LoVo (cell line): ENCODE results near the gene APLP1.
"Not testable (repeated sequence)": the region's sequence is repeated elsewhere in the genome, so short reads cannot be mapped to it uniquely, and the experiment has no call there.

Experiments
- DNase-seq: peaks from one replicate; pipeline ENCODE4 v3.0.0-alpha.2; 2016; ENCODE audit warnings: low spot score

The APLP1 gene

GRCh38 chr19:35868172-35868822, at the start of gene APLP1:
APLP1 (plus strand) TSS chr19:35868574; CDS start chr19:35868637, 63 bp downstream.
- DNase-seq: peak; percentile 74

- no peak for DNase-seq
Measured at GRCh38 chr19:35822579-35822978, 45.8 kb upstream of the APLP1 start.

DNA sequence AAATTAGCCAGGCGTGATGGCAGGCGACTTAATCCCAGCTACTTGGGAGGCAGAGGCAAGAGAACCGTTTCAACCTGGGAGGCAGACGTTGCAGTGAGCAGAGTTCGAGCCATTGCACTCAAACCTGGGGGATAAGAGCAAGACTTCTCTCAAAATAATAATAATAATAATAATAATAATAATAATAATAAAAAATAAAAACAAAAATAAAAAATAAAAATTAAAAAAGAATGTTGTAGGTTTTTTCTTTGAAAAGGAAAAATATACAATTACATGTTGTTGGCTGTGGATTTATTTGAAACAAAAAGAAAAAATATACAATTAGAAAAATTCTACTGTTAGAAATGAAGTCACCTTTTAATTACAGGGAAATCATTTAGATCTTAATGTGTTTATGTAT, 44.2 kb upstream of the APLP1 start:
- DNase-seq: no peak

GRCh38 chr19:35828692-35829301, 39.6 kb upstream of the APLP1 start:
- DNase-seq: peak; percentile 57

DNA sequence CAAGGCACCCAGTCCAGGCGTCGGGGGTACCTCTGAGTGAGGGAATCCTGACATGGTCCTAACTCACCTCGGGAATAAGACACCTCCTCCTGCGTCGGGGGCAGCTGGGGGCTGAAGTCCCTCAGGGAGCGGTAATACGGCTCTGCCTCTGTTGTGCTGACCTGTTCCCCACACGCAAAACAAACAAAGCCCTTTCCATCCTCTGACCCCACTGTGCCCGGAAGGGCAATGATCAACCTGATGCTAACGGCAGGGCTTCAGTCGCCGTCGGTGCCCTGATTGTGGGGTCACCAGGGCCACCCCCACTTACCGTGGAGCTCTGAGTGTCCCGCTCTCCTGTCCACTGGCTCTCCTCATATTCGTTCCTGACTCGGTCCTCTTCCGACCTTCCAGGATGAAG, 37.4 kb upstream of the APLP1 start:
- no peak for DNase-seq

GRCh38 chr19:35832054-35832453, 36.3 kb upstream of the APLP1 start:
- DNase-seq: no peak

GRCh38 chr19:35833972-35834371, 34.4 kb upstream of the APLP1 start:
- DNase-seq: no peak

DNA sequence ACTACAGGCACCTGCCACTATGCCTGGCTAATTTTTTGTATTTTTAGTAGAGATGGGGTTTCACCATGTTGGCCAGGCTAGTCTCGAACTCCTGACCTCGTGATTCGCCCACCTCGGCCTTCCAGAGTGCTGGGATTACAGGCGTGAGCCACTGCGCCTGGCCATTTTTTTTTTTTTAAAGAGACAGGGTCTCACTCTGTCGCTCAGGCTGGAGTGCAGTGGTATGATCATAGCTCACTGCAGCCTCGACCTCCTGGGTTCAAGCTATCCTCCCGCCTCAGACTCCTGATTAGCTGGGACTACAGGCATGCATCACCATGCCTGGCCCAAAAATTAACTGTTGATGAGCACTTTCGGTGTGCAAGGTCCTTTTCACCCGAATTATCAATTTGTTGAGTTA, 32.3 kb upstream of the APLP1 start:
- DNase-seq: not testable (repeated sequence)

- no peak for DNase-seq
Measured at GRCh38 chr19:35841961-35842595, 26.3 kb upstream of the APLP1 start.

DNA sequence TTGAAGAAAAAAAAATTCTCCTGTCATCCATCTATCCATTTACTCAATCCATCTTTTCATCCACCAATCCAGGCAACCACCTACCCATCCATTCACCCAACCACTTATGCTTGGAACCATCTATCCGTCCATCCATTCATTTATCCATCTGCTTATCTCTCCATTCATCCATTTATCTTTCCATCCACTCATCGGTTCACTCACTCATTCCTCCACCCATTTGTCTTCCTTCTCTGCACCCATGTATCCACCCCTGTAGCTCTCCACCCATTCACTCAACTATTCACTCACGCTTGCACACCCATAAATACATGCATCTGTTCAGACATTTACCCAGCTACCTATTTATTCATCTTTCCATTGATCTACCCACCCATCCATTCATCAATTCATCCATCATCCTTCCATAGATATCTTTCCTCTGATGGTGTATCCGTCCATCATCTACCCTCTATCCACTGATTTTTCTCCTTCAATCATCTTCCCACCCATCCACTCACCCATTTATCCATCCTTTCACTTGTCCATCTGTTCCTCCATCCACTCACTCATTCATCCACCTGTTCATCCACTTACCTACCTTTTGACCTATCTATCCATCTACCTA, 25.6 kb upstream of the APLP1 start:
- DNase-seq: no peak

DNA sequence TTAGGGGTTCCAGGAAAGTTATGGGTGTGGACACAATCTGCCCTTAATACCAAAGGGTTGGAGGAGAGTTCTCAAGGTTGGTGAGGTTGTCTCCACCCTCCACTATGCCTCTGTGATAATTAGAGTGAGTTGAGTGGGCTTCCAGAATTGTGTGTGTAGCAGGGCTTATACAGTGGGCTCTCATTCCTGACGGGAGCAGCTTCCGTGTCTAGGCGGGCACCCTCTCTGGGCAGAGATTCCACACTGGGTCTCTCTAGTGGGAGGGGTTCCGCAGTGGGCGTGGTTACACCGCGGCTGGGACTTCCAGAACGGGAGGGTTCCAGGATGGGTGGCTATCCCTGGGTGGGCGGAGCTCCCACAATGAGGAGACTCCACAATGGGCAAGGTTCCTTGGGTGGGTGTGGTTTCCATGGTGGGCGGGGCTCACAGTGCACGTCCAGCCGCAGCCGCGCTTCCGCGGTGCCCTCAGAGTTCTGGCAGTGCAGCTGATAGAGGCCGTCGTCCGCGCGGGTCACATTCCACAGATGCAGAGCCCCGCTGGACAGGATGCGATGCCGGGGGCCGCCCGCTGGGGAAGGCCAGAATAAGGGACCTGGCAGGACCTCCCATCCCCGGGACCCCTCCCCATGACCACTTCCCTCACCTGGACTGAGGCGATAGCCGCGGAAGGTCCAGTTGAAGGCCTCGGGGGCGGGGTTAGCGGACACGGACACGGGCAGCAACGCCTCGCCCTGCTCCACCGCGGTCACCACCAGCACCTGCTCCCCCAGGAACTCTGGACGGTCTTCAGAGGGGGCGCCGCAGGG, 24.5 kb upstream of the APLP1 start:
- no peak for DNase-seq

GRCh38 chr19:35844482-35845214, 23.7 kb upstream of the APLP1 start:
- DNase-seq: no peak

GRCh38 chr19:35845215-35846037, 22.9 kb upstream of the APLP1 start:
- DNase-seq: peak; percentile 68

DNA sequence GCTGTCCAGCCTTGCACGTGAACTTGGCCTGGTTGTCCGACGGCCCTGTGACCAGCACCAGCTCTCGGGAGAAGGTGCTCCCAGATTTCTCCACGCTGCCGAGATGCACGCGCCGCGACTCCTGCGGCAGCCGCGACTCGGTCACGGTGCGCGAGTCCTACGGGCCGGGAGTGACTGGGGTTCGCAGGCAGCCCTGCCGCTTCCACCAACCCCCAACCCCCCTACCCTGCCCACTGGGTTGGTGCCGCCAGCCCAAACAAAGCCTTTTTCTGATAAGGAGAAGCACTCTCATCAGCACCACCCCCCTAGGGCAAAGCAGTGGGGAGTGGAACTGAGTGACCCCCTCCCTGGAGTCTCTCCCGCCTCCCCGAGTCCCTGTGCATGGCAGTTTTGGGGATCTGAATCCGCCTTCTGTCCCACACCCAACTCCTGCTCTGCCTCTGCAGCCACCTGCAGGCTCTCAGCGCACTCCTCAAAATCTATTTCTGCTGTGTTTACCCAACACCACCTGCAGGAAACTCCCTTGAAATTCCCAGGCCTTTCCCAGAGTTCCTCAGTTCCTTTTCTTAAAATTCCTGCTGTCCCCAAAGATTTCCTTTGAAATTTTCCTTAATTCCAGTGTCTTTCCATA, 22.2 kb upstream of the APLP1 start:
- DNase-seq: no peak

- no peak for DNase-seq
Measured at GRCh38 chr19:35847911-35848310, 20.5 kb upstream of the APLP1 start.

DNA sequence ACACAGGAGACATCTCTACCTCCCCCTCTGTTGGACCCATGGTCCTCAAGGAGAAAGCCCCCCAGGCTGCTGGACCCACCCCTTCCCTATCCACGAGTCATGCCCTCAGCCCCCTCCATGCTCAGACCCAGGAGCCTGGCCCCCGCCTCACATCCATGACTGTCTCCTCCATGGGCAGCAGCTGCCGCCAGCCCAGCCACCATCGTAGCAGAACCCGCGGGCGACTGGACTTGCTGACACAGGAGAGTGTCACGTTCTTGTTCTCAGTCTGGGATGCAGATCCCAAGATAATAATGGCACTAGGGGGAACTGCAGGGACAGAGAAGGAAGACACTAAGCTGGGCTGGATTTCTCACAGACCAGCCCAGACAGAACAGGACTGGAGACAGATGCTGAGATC, 19.9 kb upstream of the APLP1 start:
- no peak for DNase-seq

GRCh38 chr19:35848919-35849505, 19.4 kb upstream of the APLP1 start:
- no peak for DNase-seq

GRCh38 chr19:35851213-35852028, 17.0 kb upstream of the APLP1 start:
- no peak for DNase-seq
